Mucosa of descending colon (tissue), 3 donors: ENCODE measurements around the gene CARD11. TPM values are rescaled to one million over a fixed set of nuclear protein-coding genes. Genes with fewer than 3 reads are reported as not detected.

Experiments used
- ATAC-seq: fragments of 200-7000 bp; cut with Tn5 transposase; one replicate; pipeline ENCODE4 v1.9.1; 2020; ENCODE audit warnings: mild to moderate bottlenecking, moderate library complexity
- DNase-seq, 3 donors: peaks; one replicate each; pipeline ENCODE4 v3.0.0-alpha.2; 2020
- H3K36me3 ChIP-seq: fragments of 200-600 bp; one replicate; pipeline ENCODE4 v1.8.0; 2021; ENCODE audit warnings: low read depth, mild to moderate bottlenecking
- H3K4me1 ChIP-seq: fragments of 200-600 bp; one replicate; pipeline ENCODE4 v1.8.0; 2021; ENCODE audit warnings: low read depth, mild to moderate bottlenecking
- H3K4me3 ChIP-seq: fragments of 200-600 bp; one replicate; pipeline ENCODE4 v1.8.0; 2021; ENCODE audit warnings: mild to moderate bottlenecking
- H3K9me3 ChIP-seq: fragments of 200-600 bp; one replicate; pipeline ENCODE4 v1.8.0; 2021; ENCODE audit warnings: mild to moderate bottlenecking
- CTCF ChIP-seq: fragments of 200-600 bp; IDR thresholded peaks from one replicate; pipeline ENCODE4 v1.8.0; 2022; ENCODE audit warnings: antibody characterized with exemption, mild to moderate bottlenecking
- intact Hi-C, 2 donors: fragments of 100-400 bp; cut with DNase I in 1 of 2; cut with micrococcal nuclease in 1 of 2; formaldehyde crosslinking; loops; one replicate each; pipeline versions ENCODE4 v1.11.0 to v1.11.1; 2022; cut with DNase I, micrococcal nuclease
- total RNA-seq, 3 donors: library from RNA; stranded (reverse); fragmentation: NEBNext Ultra II Directional in 2 of 3; extraction: Animal tissue kit (Norgen Biotek cat#: 25700) in 2 of 3; gene quantifications; one replicate each; pipeline versions ENCODE4 v1.2.1 to v1.2.4, GENCODE V29; 2021 to 2023
- donor health status: DM: no; HTN: no; CAD: no; lungs with moderate emphysema.
- donor health status: DM: no; HTN: no; CAD: no.
- donor health status: DM: no; HTN: yes; CAD: no.

The CARD11 gene
- total RNA-seq, 3 donors from 2014 or later: 1.6 to 3.2 (median 3.2) TPM

- ATAC-seq (no peak), DNase-seq (no peak)
- intact Hi-C loops: no loop called here
- no peak overlapping the region for H3K4me3 ChIP-seq
- no peak for TF ChIP-seq CTCF
- no peaks in the 10 kb centered on the region for H3K4me1 ChIP-seq
- H3K9me3 ChIP-seq: no peaks in the 10 kb centered on the region
- H3K36me3 ChIP-seq: no peaks in the 10 kb centered on the region
These were observed 9.0 kb downstream of the CARD11 start for GRCh38 chr7:3034591-3035150.

GRCh38 chr7:3033581-3033980 is 10.1 kb downstream of the CARD11 start:
- intact Hi-C loops: no loop called here
- no peaks in the 10 kb centered on the region for H3K4me1 ChIP-seq
- DNase-seq (no peak), ATAC-seq (no peak)
- TF ChIP-seq CTCF: no peak
- no peaks in the 10 kb centered on the region for H3K9me3 ChIP-seq
- no peaks in the 10 kb centered on the region for H3K36me3 ChIP-seq
- H3K4me3 ChIP-seq: no peak overlapping the region

GRCh38 chr7:3033136-3033535 is 10.5 kb downstream of the CARD11 start:
- intact Hi-C loops: no loop called here
- Histone ChIP-seq H3K4me3 (no peak overlapping the region), H3K9me3 (no peaks in the 10 kb centered on the region), H3K4me1 (no peaks in the 10 kb centered on the region), H3K36me3 (no peaks in the 10 kb centered on the region)
- no peak for ATAC-seq
- DNase-seq: no peak
- TF ChIP-seq CTCF: no peak

GRCh38 chr7:3032256-3032655 is 11.4 kb downstream of the CARD11 start:
- no peak for TF ChIP-seq CTCF
- Histone ChIP-seq H3K4me1 (no peaks in the 10 kb centered on the region), H3K36me3 (no peaks in the 10 kb centered on the region), H3K9me3 (no peaks in the 10 kb centered on the region), H3K4me3 (no peak overlapping the region)
- no peak for ATAC-seq
- DNase-seq: no peak
- intact Hi-C loops: no loop called here

GRCh38 chr7:3029138-3029537 is 14.5 kb downstream of the CARD11 start:
- DNase-seq (no peak), ATAC-seq (no peak)
- no peak for TF ChIP-seq CTCF
- Histone ChIP-seq H3K36me3 (no peaks in the 10 kb centered on the region), H3K4me1 (no peaks in the 10 kb centered on the region), H3K9me3 (peaks cover 5% of the 10 kb centered on the region), H3K4me3 (no peak overlapping the region)
- intact Hi-C loops: no loop called here

GRCh38 chr7:3028758-3029093 is 14.9 kb downstream of the CARD11 start:
- DNase-seq: no peak
- Histone ChIP-seq H3K36me3 (no peaks in the 10 kb centered on the region), H3K9me3 (peaks cover 5% of the 10 kb centered on the region), H3K4me3 (no peak overlapping the region), H3K4me1 (no peaks in the 10 kb centered on the region)
- ATAC-seq: no peak
- no peak for TF ChIP-seq CTCF
- intact Hi-C loops: no loop called here
